HepG2 (cell line): ENCODE data around the gene HOXD3. TPM values are rescaled to one million over a fixed set of nuclear protein-coding genes. Genes with fewer than 3 reads are reported as not detected.

ENCODE experiments used
- ARID3A ChIP-seq: IDR thresholded peaks from 2 replicates; pipeline ENCODE4 v1.6.1; 2012; ENCODE audit warnings: low read depth, low read length, improper control_type of control experiment
- ATM ChIP-seq: fragments of 450-650 bp; IDR thresholded peaks from 2 replicates; pipeline ENCODE4 v1.7.1; 2017; ENCODE audit warnings: mild to moderate bottlenecking, borderline replicate concordance
- BATF2 ChIP-seq: sonication (generic); formaldehyde crosslinking; IDR thresholded peaks from 2 replicates; pipeline ENCODE4 v1.8.0; 2022; ENCODE audit warnings: mild to moderate bottlenecking, missing genetic modification reagents, moderate library complexity
- CCDC6 ChIP-seq: sonication (generic); formaldehyde crosslinking; IDR thresholded peaks from 2 replicates; pipeline ENCODE4 v1.8.1; 2022; ENCODE audit warnings: mild to moderate bottlenecking, missing genetic modification reagents, moderate library complexity
- FOXK2 ChIP-seq: fragments of 450-650 bp; IDR thresholded peaks from 2 replicates; pipeline ENCODE4 v1.6.1; 2016
- THAP9 ChIP-seq: sonication (generic); formaldehyde crosslinking; IDR thresholded peaks from 2 replicates; pipeline ENCODE4; 2020; ENCODE audit warnings: missing genetic modification reagents, mild to moderate bottlenecking, borderline replicate concordance
- ZBTB3 ChIP-seq: sonication (generic); formaldehyde crosslinking; IDR thresholded peaks from 2 replicates; pipeline ENCODE4 v1.4.0; 2020; ENCODE audit warnings: low read depth, mild to moderate bottlenecking, moderate library complexity, missing genetic modification reagents, borderline replicate concordance
- ZHX1 ChIP-seq: sonication (generic); formaldehyde crosslinking; IDR thresholded peaks from 2 replicates; pipeline ENCODE4 v1.8.1; 2022; ENCODE audit warnings: low read depth, mild to moderate bottlenecking, missing genetic modification reagents
- ZNF318 ChIP-seq: sonication (generic); formaldehyde crosslinking; IDR thresholded peaks from 2 replicates; pipeline ENCODE4 v1.4.0; 2020; ENCODE audit warnings: mild to moderate bottlenecking, missing genetic modification reagents
- ZNF772 ChIP-seq: sonication (generic); formaldehyde crosslinking; IDR thresholded peaks from 2 replicates; pipeline ENCODE4 v1.5.0; 2020; ENCODE audit warnings: mild to moderate bottlenecking, missing genetic modification reagents
- polyA plus RNA-seq, 8 experiments: library from polyadenylated mRNA; depleted of rRNA in 3 of 8; stranded (reverse) in 7 of 8; unstranded in 1 of 8; fragments of >200 nt; fragmentation: Illumina TruSeq in 4 of 8; extraction: Trizol in 4 of 8; gene quantifications; 2 replicates each; pipeline versions ENCODE4 v1.2.1 to v1.2.3, GENCODE V29; 2011 to 2016; ENCODE audit warnings: low read depth in 4 of 8, missing spikeins in 1 of 8, mixed read lengths in 1 of 8; ENCODE audit not compliant: insufficient read depth in 1 of 8
- total RNA-seq, 5 experiments: library from RNA; depleted of rRNA; stranded (reverse); fragments of >200 nt; fragmentation: Illumina TruSeq; extraction: Trizol; gene quantifications; 2 replicates each; pipeline ENCODE4 v1.2.3, GENCODE V29; 2016; ENCODE audit warnings: low read depth in 1 of 5

HOXD3 gene
- total and polyA plus RNA-seq, 2 of the 13 experiments (the other 11 are each of a cell fraction or from before 2014, with no cell fraction given): 0.05 to 0.09 TPM

GRCh38 chr2:176172007-176172894 lies 15.1 kb downstream of the HOXD3 start (continued):
- TF ChIP-seq ZHX1 (CRISPR knock-in tag) (0 out of 2 replicates have a peak, but pooled peaks have one; percentile 9), ARID3A (0 out of 2 replicates have a peak, but pooled peaks have one; percentile 20), BATF2 (CRISPR knock-in tag) (no peak), ZNF772 (CRISPR knock-in tag) (no peak), CCDC6 (CRISPR knock-in tag) (peak; percentile 68), THAP9 (CRISPR knock-in tag) (0 out of 2 replicates have a peak, but pooled peaks have one; percentile 43), FOXK2 (no peak), ZBTB3 (CRISPR knock-in tag) (no peak), ZNF318 (no peak), ATM (no peak)
